PFSK-1 (cell line): ENCODE results near the gene SLC19A1.

ENCODE experiments used
- POLR2AphosphoS5 ChIP-seq: IDR thresholded peaks from 2 replicates; pipeline ENCODE4 v1.6.1; 2012; ENCODE audit warnings: low read depth, mild to moderate bottlenecking, control low read depth, low read length, moderate library complexity
- SIN3A ChIP-seq: IDR thresholded peaks from 2 replicates; pipeline ENCODE4 v1.6.1; 2012; ENCODE audit warnings: mild to moderate bottlenecking, low read length, moderate library complexity, borderline replicate concordance; ENCODE audit not compliant: insufficient read depth

GRCh38 chr21:45574691-45575090, 32.5 kb upstream of the SLC19A1 start:
- TF ChIP-seq SIN3A: no peak
- TF ChIP-seq POLR2AphosphoS5: no peak
